ENCODE measurements around the gene PPP2R5E.

PPP2R5E gene

DNA sequence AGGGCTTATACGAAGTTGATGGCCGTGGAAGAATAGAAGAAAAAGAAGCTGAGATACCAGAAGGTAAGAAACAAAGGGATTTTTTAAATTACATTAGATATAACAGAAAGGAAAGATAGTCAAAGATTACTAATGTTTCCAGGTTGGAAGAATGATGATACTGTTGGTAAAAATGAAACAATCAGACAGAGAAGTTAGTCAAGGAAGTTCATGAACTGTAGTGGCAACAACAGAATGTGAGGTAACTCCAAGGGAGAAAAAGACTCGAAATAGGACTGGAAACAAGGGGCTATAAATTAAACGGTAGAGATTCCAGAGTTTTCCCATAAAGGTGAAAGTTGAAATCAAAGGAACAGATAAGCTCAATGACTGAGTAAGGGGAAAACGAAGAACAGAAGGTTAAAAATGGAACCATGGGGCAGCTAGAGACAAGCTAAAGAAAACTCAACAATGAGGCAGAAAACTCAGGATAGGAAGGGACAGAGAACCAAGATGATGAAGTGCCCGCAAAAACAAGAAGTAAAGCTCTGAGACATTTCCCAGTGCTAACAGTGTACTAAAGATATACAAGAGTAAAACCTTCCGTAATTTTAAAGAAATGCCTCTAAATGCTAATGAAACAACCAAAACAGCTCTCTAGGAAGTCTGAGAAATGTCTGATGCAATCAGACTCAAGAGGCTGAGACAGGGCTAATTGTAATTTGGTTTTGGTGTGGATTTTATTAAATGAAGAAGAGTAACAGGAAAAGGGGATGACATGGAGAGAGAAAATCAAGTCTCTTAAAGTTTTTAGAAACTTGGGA lies 70.0 kb downstream of the PPP2R5E start:
- DNase-seq (ENCODE audit: low read depth in 3 of 3): no peak

DNA sequence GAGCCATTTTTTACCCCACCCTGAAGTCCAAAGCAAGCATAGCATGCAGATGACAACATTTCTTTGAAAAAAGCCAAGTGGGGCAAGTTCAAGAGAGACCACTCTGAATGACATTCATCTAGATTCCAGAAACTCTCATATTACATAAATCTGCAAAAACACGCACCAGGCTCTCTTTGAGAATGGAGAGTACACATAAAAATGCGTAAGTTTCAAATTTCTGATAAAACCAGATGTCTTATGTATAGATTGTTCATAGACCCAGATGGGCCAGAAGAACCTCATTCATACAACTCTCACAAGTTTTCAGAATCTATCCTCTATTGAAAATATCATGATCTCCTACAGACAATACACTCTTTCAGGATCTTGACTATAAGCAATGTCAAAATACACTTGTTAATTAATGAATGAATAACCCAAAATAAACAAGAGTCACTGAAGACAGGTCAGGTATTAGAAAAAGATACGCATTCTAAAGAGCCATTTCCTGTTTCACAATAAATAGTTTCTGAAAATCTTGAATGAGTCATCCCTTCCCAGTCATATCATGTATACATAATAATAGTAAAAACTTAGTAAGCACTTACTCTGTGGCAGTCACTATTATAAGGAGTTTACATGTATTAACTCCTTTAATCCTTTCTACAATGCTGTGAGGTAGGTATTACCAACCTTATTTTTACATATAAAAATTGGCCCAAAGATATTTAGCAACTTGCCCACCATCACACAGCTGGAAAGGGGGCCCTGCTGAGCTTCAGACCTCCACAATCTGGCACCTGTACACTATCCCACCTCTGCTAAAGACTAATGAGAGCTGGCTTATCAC lies 72.0 kb downstream of the PPP2R5E start:
- no peak for DNase-seq (ENCODE audit: low read depth in 3 of 3)

DNA sequence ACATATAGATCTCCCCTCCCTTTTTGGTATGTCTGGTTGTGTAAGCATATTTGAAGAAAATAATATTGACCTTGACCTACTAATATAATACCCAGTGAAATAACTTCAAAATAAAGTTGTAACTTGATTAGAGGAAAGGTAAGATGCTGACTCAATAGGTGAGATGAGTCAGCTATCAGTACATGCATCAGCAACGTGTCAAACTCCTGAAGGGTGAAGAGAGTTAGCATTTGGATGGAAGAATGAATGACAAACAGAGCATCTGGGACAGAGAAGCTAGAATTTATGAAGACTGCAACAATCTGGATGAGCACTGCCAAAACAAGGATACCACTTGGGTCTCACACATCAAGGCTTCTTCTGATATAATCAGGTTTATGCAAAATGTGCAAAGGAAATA lies 74.9 kb downstream of the PPP2R5E start:
- no peak for DNase-seq (ENCODE audit: low read depth in 3 of 3)

DNA sequence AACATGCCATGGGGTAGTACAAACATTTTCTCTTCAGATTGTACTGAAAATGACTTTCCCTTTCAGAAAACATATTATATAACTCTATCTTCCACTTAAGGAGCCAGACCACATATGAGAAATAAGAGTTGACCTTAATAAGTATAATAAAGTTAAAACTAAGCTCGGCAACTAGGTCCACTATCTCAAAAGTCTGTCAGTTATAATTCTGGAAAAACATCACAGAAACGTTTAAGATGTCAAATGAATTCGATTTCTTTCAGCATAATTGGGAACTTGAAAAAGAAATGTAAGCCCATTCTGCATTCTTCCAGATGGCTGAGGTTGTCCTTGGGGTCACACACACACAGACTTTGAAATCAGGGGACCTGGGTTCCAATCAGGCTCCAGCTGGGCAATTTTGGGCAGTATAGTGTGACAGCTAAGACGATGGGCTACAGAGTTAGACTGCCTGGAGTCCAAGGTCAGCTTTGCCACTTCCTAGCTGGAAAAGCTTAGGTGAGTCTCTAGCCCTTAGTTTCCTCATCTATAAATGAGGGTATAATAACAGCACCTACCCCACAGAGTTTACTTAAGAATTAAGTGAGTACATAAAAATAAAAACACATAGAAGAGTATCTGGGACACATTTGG lies 75.6 kb downstream of the PPP2R5E start:
- no peak for DNase-seq (ENCODE audit: low read depth in 3 of 3)

DNA sequence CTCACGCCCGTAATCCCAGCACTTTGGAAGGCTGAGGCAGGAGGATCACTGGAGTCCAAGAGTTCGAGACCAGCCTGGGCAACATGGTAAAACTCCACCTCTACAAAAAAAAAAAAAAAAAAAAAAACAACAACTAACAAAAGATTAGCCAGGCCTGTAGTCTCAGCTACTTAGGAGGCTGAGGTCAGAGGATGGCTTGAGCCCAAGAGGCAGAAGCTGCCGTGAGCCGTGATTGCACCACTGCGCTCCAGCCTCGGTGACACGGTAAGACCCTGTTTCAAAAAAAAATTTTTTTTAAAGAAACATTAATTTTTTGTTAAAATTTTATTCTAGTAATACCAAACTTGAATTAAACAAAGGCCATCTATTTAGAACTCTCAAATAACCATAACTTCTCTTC lies 77.8 kb downstream of the PPP2R5E start:
- DNase-seq (ENCODE audit: low read depth in 3 of 3): no peak

GRCh38 chr14:63460680-63461369 lies 82.4 kb downstream of the PPP2R5E start:
- DNase-seq (ENCODE audit: low read depth in 3 of 3): no peak

DNA sequence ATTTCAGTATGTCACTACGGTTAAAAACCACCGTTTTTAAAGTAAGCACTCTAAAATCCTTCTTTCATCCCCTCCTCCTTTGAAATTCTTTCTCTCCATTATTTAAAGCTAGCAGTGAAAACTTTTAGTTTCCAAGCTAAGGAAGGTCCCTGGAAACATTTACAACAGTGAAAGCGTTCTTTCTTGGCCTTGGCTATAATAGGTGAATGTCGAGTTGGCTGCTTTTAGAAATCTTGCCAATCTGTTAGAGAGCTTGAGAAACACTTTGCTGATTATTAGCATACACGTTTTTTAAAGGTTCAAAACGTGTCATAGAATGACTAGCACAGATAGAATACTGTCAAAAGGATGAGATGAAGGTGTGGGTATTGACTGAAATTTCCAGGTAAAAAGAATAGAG lies 83.4 kb downstream of the PPP2R5E start:
- DNase-seq (ENCODE audit: low read depth in 3 of 3): no peak

GRCh38 chr14:63457498-63457897 lies 85.7 kb downstream of the PPP2R5E start:
- no peak for DNase-seq (ENCODE audit: low read depth in 3 of 3)

DNA sequence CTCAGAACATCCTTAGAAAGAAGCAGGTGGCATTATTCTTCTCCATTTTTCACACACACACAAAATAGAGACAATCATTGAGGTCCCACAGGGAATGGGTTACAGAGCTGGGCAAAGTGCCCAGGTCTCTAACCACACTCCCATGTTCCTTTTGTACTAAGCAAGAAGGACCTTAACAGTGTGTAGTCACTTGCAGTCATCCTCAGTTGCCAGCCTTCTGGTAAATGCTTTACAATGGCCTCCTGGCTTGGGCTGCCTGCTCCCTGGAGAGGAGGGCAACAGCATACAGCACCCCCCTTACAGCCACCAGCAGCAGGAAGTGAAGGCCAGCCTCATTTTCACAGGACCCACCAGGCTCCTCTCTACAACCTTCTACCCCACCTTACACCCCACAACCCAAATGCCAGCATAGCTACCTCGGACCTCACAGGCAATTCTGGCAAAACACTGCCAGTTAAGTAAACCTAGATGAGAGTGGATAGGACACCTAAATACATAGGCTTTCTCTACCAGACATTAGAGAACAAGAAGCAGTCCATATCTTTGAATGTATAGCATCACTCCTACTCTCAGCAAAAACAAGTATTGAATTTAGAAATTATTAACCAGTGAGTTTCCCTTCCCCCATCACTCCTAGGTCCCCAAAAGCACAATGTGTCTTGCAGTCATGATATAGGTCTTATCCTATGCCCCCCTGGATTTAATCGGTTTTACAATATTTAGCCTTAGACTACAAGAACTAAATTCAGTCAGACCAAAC lies 88.1 kb downstream of the PPP2R5E start:
- no peak for DNase-seq (ENCODE audit: low read depth in 3 of 3)

- DNase-seq (ENCODE audit: low read depth in 3 of 3): no peak
Observed at GRCh38 chr14:63454436-63454835, 88.7 kb downstream of the PPP2R5E start.

- no peak for DNase-seq (ENCODE audit: low read depth in 3 of 3)
Observed at GRCh38 chr14:63453443-63453936, 89.7 kb downstream of the PPP2R5E start.

DNA sequence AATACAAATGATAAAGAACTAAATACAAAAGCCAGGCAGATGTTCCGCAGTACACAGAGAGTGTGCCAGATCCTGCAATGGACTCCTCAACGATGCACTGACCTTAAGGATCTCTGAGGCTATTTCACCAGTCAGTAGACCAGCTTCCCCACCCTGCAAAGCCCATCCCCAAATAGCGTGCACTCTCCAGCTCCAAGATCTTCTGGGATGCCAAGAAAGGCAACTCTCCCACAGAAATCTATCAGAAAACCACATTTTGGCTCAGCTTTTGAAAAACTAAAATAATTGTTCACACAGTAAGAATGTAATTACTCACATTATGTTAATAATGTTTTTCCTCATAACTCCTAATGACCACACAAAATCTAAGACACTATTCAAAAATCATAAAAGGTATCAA lies 90.4 kb downstream of the PPP2R5E start:
- no peak for DNase-seq (ENCODE audit: low read depth in 3 of 3)

DNA sequence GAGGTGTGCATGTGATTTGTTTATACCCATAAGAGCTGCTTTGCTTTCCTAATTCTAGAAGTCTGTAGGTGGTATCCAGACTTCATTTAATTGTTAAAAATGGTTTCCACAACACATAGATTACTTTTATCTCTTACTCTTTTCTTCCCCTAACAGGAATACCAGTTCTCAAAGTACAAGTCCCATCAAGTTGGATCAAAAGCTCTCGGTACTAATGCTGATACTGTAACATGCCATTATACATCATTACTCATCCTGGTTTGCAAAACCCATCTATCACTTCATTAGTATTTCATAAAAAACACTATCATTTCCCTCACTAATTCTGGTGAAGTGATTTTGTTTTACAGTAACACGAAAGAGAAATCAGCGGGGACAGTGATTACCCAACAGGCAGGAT lies 94.3 kb downstream of the PPP2R5E start:
- DNase-seq (ENCODE audit: low read depth in 3 of 3): no peak

GRCh38 chr14:63444588-63444987 lies 98.6 kb downstream of the PPP2R5E start:
- DNase-seq (ENCODE audit: low read depth in 3 of 3): no peak

GRCh38 chr14:63443988-63444387 lies 99.2 kb downstream of the PPP2R5E start:
- no peak for DNase-seq (ENCODE audit: low read depth in 3 of 3)

GRCh38 chr14:63443361-63443760 lies 99.8 kb downstream of the PPP2R5E start:
- no peak for DNase-seq (ENCODE audit: low read depth in 3 of 3)

DNA sequence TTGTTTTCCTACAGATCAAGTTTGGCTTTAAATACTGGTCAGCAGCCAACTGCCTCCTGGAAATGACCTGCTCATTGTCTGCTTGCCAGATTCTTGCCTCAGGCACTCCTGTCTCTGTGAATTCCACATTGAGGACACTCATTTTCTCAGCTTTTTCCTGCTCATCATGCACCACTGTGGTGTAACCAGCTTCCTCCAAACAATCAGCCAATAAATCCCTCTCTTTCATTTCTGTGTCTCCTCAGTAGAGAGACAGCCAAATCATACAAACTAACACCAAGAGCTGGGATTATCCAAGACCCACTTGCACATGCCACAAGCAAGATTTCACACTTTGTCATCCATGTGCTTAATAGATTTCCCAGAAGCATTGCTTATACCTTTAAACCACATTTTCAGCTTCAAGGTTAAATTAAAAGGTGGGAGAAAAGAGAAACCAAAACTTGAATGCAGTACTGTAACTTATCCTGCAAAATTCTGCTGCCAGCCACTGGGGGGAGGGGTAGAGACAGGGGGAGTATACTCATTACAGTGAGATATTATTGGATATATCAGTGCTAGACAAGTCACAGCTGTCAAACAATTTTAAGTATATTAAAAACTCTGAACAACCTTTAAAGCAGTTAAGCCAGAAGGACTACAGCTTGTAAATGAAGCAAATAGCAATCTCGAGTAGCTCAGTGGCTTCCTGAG lies 105.0 kb downstream of the PPP2R5E start:
- peak in 1 of 3 experiments; percentile 9 for DNase-seq (ENCODE audit: low read depth in 3 of 3)

GRCh38 chr14:63436286-63437098 lies 106.7 kb downstream of the PPP2R5E start:
- DNase-seq (ENCODE audit: low read depth in 3 of 3): no peak

DNA sequence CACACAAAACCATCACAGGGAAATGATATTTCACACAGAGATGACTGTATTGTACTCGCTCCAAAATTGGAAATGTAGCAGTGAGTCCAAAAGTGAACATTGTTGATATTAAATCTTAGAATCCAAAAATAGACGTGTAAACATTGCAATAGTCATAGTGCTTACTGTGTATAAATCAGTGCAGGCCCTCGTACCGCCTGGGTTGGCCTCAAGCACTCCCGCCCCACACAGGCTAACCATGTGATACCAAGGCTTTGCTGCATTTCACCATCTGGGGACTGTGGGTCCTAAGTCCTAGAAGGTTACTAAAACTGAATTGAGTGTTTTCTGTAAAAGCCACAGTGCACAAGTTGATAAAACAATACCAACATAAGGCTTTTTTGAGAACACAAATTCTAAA lies 107.3 kb downstream of the PPP2R5E start:
- no peak for DNase-seq (ENCODE audit: low read depth in 3 of 3)

GRCh38 chr14:63435204-63435603 lies 108.0 kb downstream of the PPP2R5E start:
- no peak for DNase-seq (ENCODE audit: low read depth in 3 of 3)

All from stimulated activated CD4-positive, alpha-beta T cell treated with anti-CD3 and anti-CD28 coated beads, TNF-alpha, amount 100 ng/mL, for 24 hours (primary cell).